A549 (cell line): ENCODE results near the gene SLC12A9. TPM values are rescaled to one million over a fixed set of nuclear protein-coding genes. Genes with fewer than 3 reads are reported as not detected.

Source experiments
- ATAC-seq, 2 experiments: fragments of 200-7000 bp in 1 of 2; fragments of >200 bp in 1 of 2; cut with Nextera tagmentation in 1 of 2; cut with Tn5 transposase in 1 of 2; 3 replicates each; pipeline versions ENCODE4 v1.8.0 to v1.9.1; 2018 to 2020; ENCODE audit warnings: mild to moderate bottlenecking in 1 of 2, moderate library complexity in 1 of 2
- CTCF ChIA-PET: fragments of 300-600 bp; sonication (Branson Sonifier 250); formaldehyde crosslinking; extraction: SDS; loops from one replicate; lab custom pipeline; 2021; ENCODE audit warnings: antibody characterized with exemption, inconsistent platforms; lab: Yijun Ruan, JAX
- POLR2A ChIA-PET: fragments of 350-600 bp; formaldehyde crosslinking; extraction: SDS; loops from one replicate; lab custom pipeline; 2021; ENCODE audit warnings: antibody characterized with exemption, inconsistent platforms; lab: Yijun Ruan, JAX
- DNase-seq, 2 experiments: peaks; one replicate each; pipeline versions ENCODE4 v3.0.0 to v3.0.0-alpha.2; 2011 to 2016; ENCODE audit warnings: low read depth in 1 of 2, low spot score in 1 of 2
- FAIRE-seq: peaks from 2 replicates; lab custom pipeline; 2011; peaks lifted over from hg19 to GRCh38; lab: Jason Lieb, UNC
- H3K27ac ChIP-seq, 2 experiments: fragments of >200 bp; sonication (Bioruptor Twin); formaldehyde crosslinking; 3 replicates each; pipeline ENCODE4 v1.5.1; 2016 to 2017
- H3K4me1 ChIP-seq: fragments of >200 bp; sonication (Bioruptor Twin); formaldehyde crosslinking; 3 replicates; pipeline ENCODE4 v1.6.1; 2016
- H3K4me2 ChIP-seq: fragments of >200 bp; sonication (Bioruptor Twin); formaldehyde crosslinking; 3 replicates; pipeline ENCODE4 v1.6.1; 2016
- H3K4me3 ChIP-seq: fragments of >200 bp; sonication (Bioruptor Twin); formaldehyde crosslinking; 3 replicates; pipeline ENCODE4 v1.5.1; 2016
- H3K9me3 ChIP-seq: fragments of >200 bp; sonication (Bioruptor Twin); formaldehyde crosslinking; 3 replicates; pipeline ENCODE4 v1.6.1; 2016
- BHLHE40 ChIP-seq: IDR thresholded peaks from 2 replicates; pipeline ENCODE4 v1.6.1; 2012; ENCODE audit warnings: low read depth, low read length, inconsistent platforms
- CBX2 ChIP-seq: fragments of 200-600 bp; sonication (generic); IDR thresholded peaks from 2 replicates; pipeline ENCODE4 v1.6.1; 2016; ENCODE audit warnings: low read depth, mild to moderate bottlenecking, borderline replicate concordance
- CEBPB ChIP-seq, 2 experiments: fragments of >200 bp in 1 of 2; sonication (Bioruptor Twin) in 1 of 2; formaldehyde crosslinking in 1 of 2; IDR thresholded peaks; 2 replicates each; pipeline ENCODE4 v1.6.1; 2012 to 2016
- CHD4 ChIP-seq: fragments of 200-600 bp; sonication (generic); IDR thresholded peaks from 2 replicates; pipeline ENCODE4 v1.6.1; 2016; ENCODE audit warnings: antibody characterized with exemption, mild to moderate bottlenecking, borderline replicate concordance
- CTCF ChIP-seq: fragments of >200 bp; sonication (Bioruptor Twin); formaldehyde crosslinking; IDR thresholded peaks from 3 replicates; pipeline ENCODE4 v1.5.1; 2016
- EHF ChIP-seq: fragments of 250-450 bp; sonication (Bioruptor Pico); IDR thresholded peaks from 2 replicates; pipeline ENCODE4 v1.5.0; 2020; ENCODE audit warnings: mild to moderate bottlenecking
- ELK1 ChIP-seq: fragments of 150-350 bp; IDR thresholded peaks from 2 replicates; pipeline ENCODE4 v1.6.1; 2014; ENCODE audit warnings: low read depth, mild to moderate bottlenecking, low read length
- ESRRA ChIP-seq: fragments of 150-350 bp; IDR thresholded peaks from 2 replicates; pipeline ENCODE4 v1.6.1; 2014; ENCODE audit warnings: mild to moderate bottlenecking, low read length, borderline replicate concordance
- FOSL2 ChIP-seq, 2 experiments: fragments of 450-650 bp in 1 of 2; fragments of >200 bp in 1 of 2; sonication (Bioruptor Twin) in 1 of 2; formaldehyde crosslinking; IDR thresholded peaks; 2 replicates each; pipeline versions ENCODE4 v1.5.0 to v1.6.1; 2016 to 2020; ENCODE audit warnings: mild to moderate bottlenecking in 1 of 2, moderate library complexity in 1 of 2
- GATA3 ChIP-seq: IDR thresholded peaks from 2 replicates; pipeline ENCODE4 v1.6.1; 2012; ENCODE audit warnings: borderline replicate concordance
- HDAC2 ChIP-seq: fragments of 200-600 bp; sonication (generic); IDR thresholded peaks from 2 replicates; pipeline ENCODE4 v1.6.1; 2016
- HMGXB4 ChIP-seq: fragments of 250-450 bp; sonication (Bioruptor Pico); IDR thresholded peaks from 2 replicates; pipeline ENCODE4 v1.5.0; 2021; ENCODE audit warnings: mild to moderate bottlenecking, moderate library complexity, borderline replicate concordance
- HOXB5 ChIP-seq: fragments of 250-450 bp; sonication (Bioruptor Pico); IDR thresholded peaks from 2 replicates; pipeline ENCODE4 v1.5.0; 2020; ENCODE audit warnings: mild to moderate bottlenecking, moderate library complexity
- JUN ChIP-seq, 2 experiments: fragments of >200 bp; sonication (Bioruptor Twin); formaldehyde crosslinking; IDR thresholded peaks; 2 replicates in 1 of 2; 3 replicates in 1 of 2; pipeline ENCODE4 v1.6.1; 2016 to 2017
- KDM1A ChIP-seq: fragments of 200-600 bp; sonication (generic); IDR thresholded peaks from 2 replicates; pipeline ENCODE4 v1.6.1; 2016; ENCODE audit warnings: low read depth, mild to moderate bottlenecking
- KDM5A ChIP-seq: fragments of 200-600 bp; sonication (generic); IDR thresholded peaks from 2 replicates; pipeline ENCODE4 v1.6.1; 2016; ENCODE audit warnings: antibody characterized with exemption, mild to moderate bottlenecking
- MAFK ChIP-seq: fragments of 450-650 bp; IDR thresholded peaks from 2 replicates; pipeline ENCODE4 v1.6.1; 2014; ENCODE audit not compliant: partially characterized antibody
- NFE2L2 ChIP-seq: fragments of 150-350 bp; conservative IDR thresholded peaks from 2 replicates; pipeline ENCODE4 v1.6.1; 2014; ENCODE audit warnings: low read length
- NR3C1 ChIP-seq: fragments of >200 bp; sonication (Bioruptor Twin); formaldehyde crosslinking; IDR thresholded peaks from 3 replicates; pipeline ENCODE4 v1.6.1; 2017
- PHF8 ChIP-seq: fragments of 200-600 bp; sonication (generic); IDR thresholded peaks from 2 replicates; pipeline ENCODE4 v1.6.1; 2016; ENCODE audit warnings: low read depth, mild to moderate bottlenecking, antibody characterized with exemption, moderate library complexity, borderline replicate concordance
- POLR2A ChIP-seq: IDR thresholded peaks from 2 replicates; pipeline ENCODE4 v1.6.1; 2012; ENCODE audit warnings: mild to moderate bottlenecking, low read length
- RNF2 ChIP-seq: fragments of 200-600 bp; sonication (generic); IDR thresholded peaks from 2 replicates; pipeline ENCODE4 v1.6.1; 2016; ENCODE audit warnings: low read depth, mild to moderate bottlenecking, antibody characterized with exemption, moderate library complexity, borderline replicate concordance
- SMC3 ChIP-seq: fragments of >200 bp; sonication (Bioruptor Twin); formaldehyde crosslinking; IDR thresholded peaks from 3 replicates; pipeline ENCODE4 v1.6.1; 2018; ENCODE audit warnings: inconsistent platforms
- TP53 ChIP-seq: fragments of 250-450 bp; sonication (Bioruptor Pico); IDR thresholded peaks from 2 replicates; pipeline ENCODE4 v1.5.0; 2021; ENCODE audit warnings: mild to moderate bottlenecking, moderate library complexity
- ZNF302 ChIP-seq: fragments of 250-450 bp; sonication (Bioruptor Pico); IDR thresholded peaks from 2 replicates; pipeline ENCODE4 v1.9.0; 2021; ENCODE audit warnings: inconsistent platforms, mild to moderate bottlenecking, moderate library complexity
- WGBS: methylation state at CpG from one replicate; pipeline ENCODE4 v1.1.6; 2017; ENCODE audit errors: missing lambda C conversion rate; 5-methylcytosine and 5-hydroxymethylcytosine counted together
- polyA plus RNA-seq, 4 experiments: library from polyadenylated mRNA; depleted of rRNA in 3 of 4; stranded (reverse); fragments of >200 nt; fragmentation: RNase III in 1 of 4; extraction: RNeasy Plus Mini Kit Qiagen cat#74134 plus additional on column Dnase treatment in 1 of 4; gene quantifications; 2 replicates in 3 of 4; 3 replicates in 1 of 4; pipeline ENCODE4 v1.2.3, GENCODE V29; 2011 to 2017

SLC12A9 gene
- polyA plus RNA-seq, 2 of the 4 experiments (the other 2 are of a cell fraction), result 6.2 to 13.4 TPM

- ATAC-seq, result no peak
- no peak overlapping the region for H3K4me3 ChIP-seq
- DNase-seq, result no peak
- CTCF ChIA-PET, result interaction anchor here (1.1 to 1.5 kb wide), 2 partner anchors 11 to 163 kb away, joined by 3 to 4 read pairs; partner anchors contain the start of gene EPO
- H3K4me2 ChIP-seq, result no peak overlapping the region
- no peak overlapping the region for H3K27ac ChIP-seq
- TF ChIP-seq EHF (CRISPR knock-in tag) (no peak), NFE2L2 (no peak), CTCF (no peak), ELK1 (no peak), HDAC2 (no peak), NR3C1 (no peak), CBX2 (no peak), HMGXB4 (CRISPR knock-in tag) (no peak), HOXB5 (CRISPR knock-in tag) (no peak), POLR2A (no peak)
- WGBS, result 95% methylated on average over 18 of the region's 24 CpGs
- no peaks in the 10 kb centered on the region for H3K9me3 ChIP-seq
- peaks cover 7% of the 10 kb centered on the region; the same call in 2 of the 3 replicates for H3K4me1 ChIP-seq
- POLR2A ChIA-PET, result no interaction called here
- no peak for FAIRE-seq
Observed at GRCh38 chr7:100882785-100883526, 30.4 kb downstream of the SLC12A9 start.

- WGBS, result 94% methylated on average over 29 of the region's 29 CpGs
- ChIA-PET CTCF (interaction anchor here (1.8 to 4.1 kb wide), 2 partner anchors 10 to 73 kb away, joined by 3 to 16 read pairs; partner anchors contain the start of gene ACHE), POLR2A (interaction anchor here (0.9 kb wide), 1 partner anchor 10 kb away, joined by 3 read pairs; the partner anchor contains the start of gene SRRT)
- ATAC-seq (no peak), DNase-seq (no peak)
- H3K9me3 ChIP-seq, result no peaks in the 10 kb centered on the region
- TF ChIP-seq CEBPB (IDR thresholded peaks at IDR 0.05) (no peak), PHF8 (no peak), HDAC2 (no peak), RNF2 (no peak), MAFK (no peak), JUN (IDR thresholded peaks at IDR 0.05) (no peak), GATA3 (no peak), FOSL2 (IDR thresholded peaks at IDR 0.05) (no peak), FOSL2 (CRISPR knock-in tag; IDR thresholded peaks at IDR 0.05) (no peak), CHD4 (no peak), SMC3 (no peak), KDM1A (no peak), ESRRA (no peak), KDM5A (no peak), TP53 (CRISPR knock-in tag) (no peak), HOXB5 (CRISPR knock-in tag) (no peak), ZNF302 (CRISPR knock-in tag) (no peak), BHLHE40 (no peak)
- TF ChIP-seq, all 56 proteins: peak for 0
- FAIRE-seq, result no peak
- Histone ChIP-seq H3K4me3 (no peak overlapping the region), H3K4me1 (peaks cover 15% of the 10 kb centered on the region), H3K4me2 (no peak overlapping the region), H3K27ac (no peak overlapping the region)
Observed at GRCh38 chr7:100884736-100885439, 32.4 kb downstream of the SLC12A9 start.
